NCI-H748 (cell line): ENCODE results near the gene FGG.

ENCODE experiments used
- DNase-seq: peaks from one replicate; lab custom pipeline; 2025; ENCODE audit not compliant: unreplicated experiment; lab: John Stamatoyannopoulos, UW

FGG gene

GRCh38 chr4:154612472-154613414 is at the start of gene FGG:
FGG (minus strand) TSS chr4:154612656; CDS start chr4:154612609, 47 bp downstream.
- DNase-seq = no peak

- no peak for DNase-seq
These were observed 47.6 kb upstream of the FGG start for GRCh38 chr4:154660052-154660451.

GRCh38 chr4:154658680-154659405 is 46.4 kb upstream of the FGG start:
- DNase-seq = no peak

GRCh38 chr4:154643493-154643892 is 31.0 kb upstream of the FGG start:
- DNase-seq = no peak

- no peak for DNase-seq
These were observed 30.0 kb upstream of the FGG start for GRCh38 chr4:154642373-154643009.

- DNase-seq = no peak
These were observed 28.5 kb upstream of the FGG start for GRCh38 chr4:154640999-154641398.

GRCh38 chr4:154634058-154634457 is 21.6 kb upstream of the FGG start:
- no peak for DNase-seq

- no peak for DNase-seq
These were observed 19.4 kb upstream of the FGG start for GRCh38 chr4:154631828-154632227.

- DNase-seq = no peak
These were observed 17.9 kb upstream of the FGG start for GRCh38 chr4:154630324-154630723.

GRCh38 chr4:154626793-154627484 is 14.5 kb upstream of the FGG start:
- peak; percentile 41 for DNase-seq

GRCh38 chr4:154625971-154626370 is 13.5 kb upstream of the FGG start:
- DNase-seq = no peak

GRCh38 chr4:154623995-154624394 is 11.5 kb upstream of the FGG start:
- no peak for DNase-seq

GRCh38 chr4:154623436-154623835 is 11.0 kb upstream of the FGG start:
- no peak for DNase-seq

- peak; percentile 33 for DNase-seq
These were observed 10.1 kb upstream of the FGG start for GRCh38 chr4:154622598-154622997.

- DNase-seq = no peak
These were observed 7.7 kb upstream of the FGG start for GRCh38 chr4:154620111-154620510.

GRCh38 chr4:154618708-154619315 is 6.4 kb upstream of the FGG start:
- DNase-seq = peak; percentile 31

- no peak for DNase-seq
These were observed 5.4 kb upstream of the FGG start for GRCh38 chr4:154617820-154618317.

- DNase-seq = no peak
These were observed 4.3 kb upstream of the FGG start for GRCh38 chr4:154616731-154617130.

GRCh38 chr4:154616287-154616686 is 3.8 kb upstream of the FGG start:
- no peak for DNase-seq

GRCh38 chr4:154615211-154615610 is 2.8 kb upstream of the FGG start:
- no peak for DNase-seq
